HEK293 (cell line): Measurements from ENCODE around the gene HTR7.

Experiments used
- KLF1 ChIP-seq: fragments of 450-650 bp; formaldehyde crosslinking; IDR thresholded peaks from 2 replicates; pipeline ENCODE4 v1.5.1; 2016; ENCODE audit warnings: missing biosample characterization, missing genetic modification characterization
- PRDM1 ChIP-seq: fragments of 450-650 bp; formaldehyde crosslinking; IDR thresholded peaks from 2 replicates; pipeline ENCODE4; 2016; ENCODE audit warnings: missing biosample characterization, missing genetic modification characterization
- SCRT2 ChIP-seq: fragments of 450-650 bp; formaldehyde crosslinking; IDR thresholded peaks from 2 replicates; pipeline ENCODE4 v1.5.1; 2016; ENCODE audit warnings: missing biosample characterization, missing genetic modification characterization
- SETDB1 ChIP-seq: IDR thresholded peaks from one replicate; pipeline ENCODE4 v1.6.1; 2017; ENCODE audit warnings: mild to moderate bottlenecking, low read length, moderate library complexity, mixed read lengths; ENCODE audit not compliant: insufficient read length
- ZNF266 ChIP-seq: fragments of 450-650 bp; formaldehyde crosslinking; IDR thresholded peaks from 2 replicates; pipeline ENCODE4 v1.5.1; 2016; ENCODE audit warnings: missing biosample characterization, missing genetic modification characterization, low read depth
- ZNF302 ChIP-seq: fragments of 450-650 bp; formaldehyde crosslinking; IDR thresholded peaks from 2 replicates; pipeline ENCODE4 v1.5.1; 2016; ENCODE audit warnings: missing biosample characterization, missing genetic modification characterization, low read depth
- ZNF629 ChIP-seq: fragments of 450-650 bp; formaldehyde crosslinking; IDR thresholded peaks from 2 replicates; pipeline ENCODE4 v1.5.1; 2017; ENCODE audit warnings: missing biosample characterization, missing genetic modification characterization
- TF ChIP-seq, protein P1 (sequence below): fragments of 450-650 bp; formaldehyde crosslinking; IDR thresholded peaks from 2 replicates; pipeline ENCODE4 v1.5.1; 2016; ENCODE audit warnings: missing biosample characterization, missing genetic modification characterization
- TF ChIP-seq, protein P2 (sequence below): sonication (generic); formaldehyde crosslinking; IDR thresholded peaks from 2 replicates; pipeline ENCODE4 v1.8.1; 2022; ENCODE audit warnings: mild to moderate bottlenecking, moderate library complexity, missing genetic modification reagents

DNA sequence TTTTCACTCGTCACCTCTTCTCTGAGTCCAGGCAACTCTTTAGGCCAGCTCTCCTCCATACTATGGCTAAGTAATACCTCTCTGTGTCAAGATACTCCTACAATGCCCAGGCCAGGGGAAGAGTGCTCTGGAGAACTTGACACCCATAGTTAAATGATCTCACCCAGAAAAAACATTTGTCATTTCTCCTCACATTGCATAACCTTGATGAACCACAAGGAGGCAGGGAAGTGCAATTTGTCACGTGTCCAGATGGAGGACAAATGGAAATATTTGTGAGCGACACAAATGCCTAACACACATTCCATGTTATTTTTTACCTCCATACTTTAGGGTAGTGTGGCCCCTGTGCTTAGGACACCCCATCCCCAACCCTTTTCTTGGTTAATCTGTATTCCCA, 78.3 kb downstream of the HTR7 start:
- TF ChIP-seq, protein P1, sequence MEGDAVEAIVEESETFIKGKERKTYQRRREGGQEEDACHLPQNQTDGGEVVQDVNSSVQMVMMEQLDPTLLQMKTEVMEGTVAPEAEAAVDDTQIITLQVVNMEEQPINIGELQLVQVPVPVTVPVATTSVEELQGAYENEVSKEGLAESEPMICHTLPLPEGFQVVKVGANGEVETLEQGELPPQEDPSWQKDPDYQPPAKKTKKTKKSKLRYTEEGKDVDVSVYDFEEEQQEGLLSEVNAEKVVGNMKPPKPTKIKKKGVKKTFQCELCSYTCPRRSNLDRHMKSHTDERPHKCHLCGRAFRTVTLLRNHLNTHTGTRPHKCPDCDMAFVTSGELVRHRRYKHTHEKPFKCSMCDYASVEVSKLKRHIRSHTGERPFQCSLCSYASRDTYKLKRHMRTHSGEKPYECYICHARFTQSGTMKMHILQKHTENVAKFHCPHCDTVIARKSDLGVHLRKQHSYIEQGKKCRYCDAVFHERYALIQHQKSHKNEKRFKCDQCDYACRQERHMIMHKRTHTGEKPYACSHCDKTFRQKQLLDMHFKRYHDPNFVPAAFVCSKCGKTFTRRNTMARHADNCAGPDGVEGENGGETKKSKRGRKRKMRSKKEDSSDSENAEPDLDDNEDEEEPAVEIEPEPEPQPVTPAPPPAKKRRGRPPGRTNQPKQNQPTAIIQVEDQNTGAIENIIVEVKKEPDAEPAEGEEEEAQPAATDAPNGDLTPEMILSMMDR (tag by site-specific recombination) = no peak
- TF ChIP-seq ZNF266 (tag by site-specific recombination) (no peak), PRDM1 (tag by site-specific recombination) (no peak), ZNF629 (tag by site-specific recombination) (no peak), KLF1 (tag by site-specific recombination) (no peak), SETDB1 (no peak), ZNF302 (tag by site-specific recombination) (no peak), SCRT2 (tag by site-specific recombination) (no peak)
- TF ChIP-seq, protein P2, sequence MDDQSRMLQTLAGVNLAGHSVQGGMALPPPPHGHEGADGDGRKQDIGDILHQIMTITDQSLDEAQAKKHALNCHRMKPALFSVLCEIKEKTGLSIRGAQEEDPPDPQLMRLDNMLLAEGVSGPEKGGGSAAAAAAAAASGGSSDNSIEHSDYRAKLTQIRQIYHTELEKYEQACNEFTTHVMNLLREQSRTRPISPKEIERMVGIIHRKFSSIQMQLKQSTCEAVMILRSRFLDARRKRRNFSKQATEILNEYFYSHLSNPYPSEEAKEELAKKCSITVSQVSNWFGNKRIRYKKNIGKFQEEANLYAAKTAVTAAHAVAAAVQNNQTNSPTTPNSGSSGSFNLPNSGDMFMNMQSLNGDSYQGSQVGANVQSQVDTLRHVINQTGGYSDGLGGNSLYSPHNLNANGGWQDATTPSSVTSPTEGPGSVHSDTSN = no peak
